ENCODE measurements around the gene DPP10. TPM values are rescaled to one million over a fixed set of nuclear protein-coding genes. Genes with fewer than 3 reads are reported as not detected.
"Not testable (repeated sequence)": the region's sequence is repeated elsewhere in the genome, so short reads cannot be mapped to it uniquely, and the experiment has no call there.

DPP10 gene
- total RNA-seq, 2 experiments from 2014 or later: not detected

- H3K4me3 Mint-ChIP-seq: no peak overlapping the region
- ChIA-PET POLR2A (no interaction called here), CTCF (no interaction called here)
- H3K36me3 Mint-ChIP-seq (ENCODE audit: low read depth): no peaks in the 10 kb centered on the region
- no peaks in the 10 kb centered on the region for H3K27me3 Mint-ChIP-seq
- intact Hi-C loops (cut with DNase I, micrococcal nuclease): no loop called here
- no peaks in the 10 kb centered on the region for H3K4me1 Mint-ChIP-seq
- DNase-seq (no peak), ATAC-seq (no peak)
- no peak overlapping the region for H3K27ac Mint-ChIP-seq
- no peaks in the 10 kb centered on the region for H3K9me3 Mint-ChIP-seq (ENCODE audit: low read depth)
Measured at GRCh38 chr2:114742245-114742644, 299.8 kb downstream of the DPP10 start.

GRCh38 chr2:114745700-114746099, 303.3 kb downstream of the DPP10 start:
- intact Hi-C loops (cut with DNase I, micrococcal nuclease): no loop called here
- Mint-ChIP-seq H3K4me3 (no peak overlapping the region), H3K4me1 (no peaks in the 10 kb centered on the region), H3K27ac (no peak overlapping the region), H3K9me3 (ENCODE audit: low read depth) (no peaks in the 10 kb centered on the region), H3K36me3 (ENCODE audit: low read depth) (no peaks in the 10 kb centered on the region), H3K27me3 (no peaks in the 10 kb centered on the region)
- CTCF ChIA-PET: no interaction called here
- ATAC-seq: no peak
- DNase-seq: no peak
- POLR2A ChIA-PET: no interaction called here

- H3K4me1 Mint-ChIP-seq; H3K9me3 Mint-ChIP-seq (ENCODE audit: low read depth); intact Hi-C loops (cut with DNase I, micrococcal nuclease); H3K27ac Mint-ChIP-seq; H3K36me3 Mint-ChIP-seq (ENCODE audit: low read depth); ATAC-seq; CTCF ChIA-PET; DNase-seq; POLR2A ChIA-PET; H3K27me3 Mint-ChIP-seq; H3K4me3 Mint-ChIP-seq: not testable (repeated sequence)
Measured at GRCh38 chr2:114748175-114748574, 305.7 kb downstream of the DPP10 start.

GRCh38 chr2:114752425-114752824, 310.0 kb downstream of the DPP10 start:
- no peaks in the 10 kb centered on the region for H3K4me1 Mint-ChIP-seq
- ATAC-seq: no peak
- intact Hi-C loops (cut with DNase I, micrococcal nuclease): no loop called here
- CTCF ChIA-PET: interaction anchor here (0.6 kb wide), 1 partner anchor 54 kb away, joined by 3 read pairs; no protein-coding TSS in a partner anchor
- no peaks in the 10 kb centered on the region for H3K36me3 Mint-ChIP-seq (ENCODE audit: low read depth)
- no peak for DNase-seq
- POLR2A ChIA-PET: no interaction called here
- H3K9me3 Mint-ChIP-seq (ENCODE audit: low read depth): peaks cover 2% of the 10 kb centered on the region
- no peak overlapping the region for H3K4me3 Mint-ChIP-seq
- H3K27me3 Mint-ChIP-seq: no peaks in the 10 kb centered on the region
- H3K27ac Mint-ChIP-seq: no peak overlapping the region

GRCh38 chr2:114753145-114753544, 310.7 kb downstream of the DPP10 start:
- intact Hi-C loops (cut with DNase I, micrococcal nuclease): no loop called here
- H3K4me3 Mint-ChIP-seq: no peak overlapping the region
- H3K27ac Mint-ChIP-seq: no peak overlapping the region
- ATAC-seq (no peak), DNase-seq (no peak)
- H3K27me3 Mint-ChIP-seq: no peaks in the 10 kb centered on the region
- POLR2A ChIA-PET: no interaction called here
- H3K36me3 Mint-ChIP-seq (ENCODE audit: low read depth): no peaks in the 10 kb centered on the region
- CTCF ChIA-PET: no interaction called here
- peaks cover 2% of the 10 kb centered on the region for H3K9me3 Mint-ChIP-seq (ENCODE audit: low read depth)
- no peaks in the 10 kb centered on the region for H3K4me1 Mint-ChIP-seq

- Mint-ChIP-seq H3K27me3 (no peaks in the 10 kb centered on the region), H3K36me3 (ENCODE audit: low read depth) (no peaks in the 10 kb centered on the region), H3K4me1 (no peaks in the 10 kb centered on the region), H3K9me3 (ENCODE audit: low read depth) (peaks cover 2% of the 10 kb centered on the region), H3K4me3 (no peak overlapping the region), H3K27ac (no peak overlapping the region)
- ChIA-PET CTCF (no interaction called here), POLR2A (no interaction called here)
- no peak for ATAC-seq
- no peak for DNase-seq
- intact Hi-C loops (cut with DNase I, micrococcal nuclease): no loop called here
Measured at GRCh38 chr2:114754907-114755563, 312.6 kb downstream of the DPP10 start.

- POLR2A ChIA-PET: no interaction called here
- H3K4me1 Mint-ChIP-seq: no peaks in the 10 kb centered on the region
- ATAC-seq (no peak), DNase-seq (no peak)
- no peaks in the 10 kb centered on the region for H3K27me3 Mint-ChIP-seq
- no peaks in the 10 kb centered on the region for H3K9me3 Mint-ChIP-seq (ENCODE audit: low read depth)
- no peak overlapping the region for H3K4me3 Mint-ChIP-seq
- no peak overlapping the region for H3K27ac Mint-ChIP-seq
- intact Hi-C loops (cut with DNase I, micrococcal nuclease): no loop called here
- CTCF ChIA-PET: no interaction called here
- H3K36me3 Mint-ChIP-seq (ENCODE audit: low read depth): no peaks in the 10 kb centered on the region
Measured at GRCh38 chr2:114762376-114762775, 319.9 kb downstream of the DPP10 start.

GRCh38 chr2:114762986-114763385, 320.5 kb downstream of the DPP10 start:
- Mint-ChIP-seq H3K4me1 (no peaks in the 10 kb centered on the region), H3K36me3 (ENCODE audit: low read depth) (no peaks in the 10 kb centered on the region), H3K9me3 (ENCODE audit: low read depth) (no peaks in the 10 kb centered on the region), H3K27me3 (no peaks in the 10 kb centered on the region), H3K27ac (no peak overlapping the region), H3K4me3 (no peak overlapping the region)
- POLR2A ChIA-PET: no interaction called here
- CTCF ChIA-PET: no interaction called here
- no peak for DNase-seq
- intact Hi-C loops (cut with DNase I, micrococcal nuclease): no loop called here
- no peak for ATAC-seq

- Mint-ChIP-seq H3K9me3 (ENCODE audit: low read depth) (no peaks in the 10 kb centered on the region), H3K4me1 (no peaks in the 10 kb centered on the region), H3K27ac (no peak overlapping the region), H3K27me3 (no peaks in the 10 kb centered on the region), H3K36me3 (ENCODE audit: low read depth) (no peaks in the 10 kb centered on the region), H3K4me3 (no peak overlapping the region)
- no peak for DNase-seq
- intact Hi-C loops (cut with DNase I, micrococcal nuclease): no loop called here
- CTCF ChIA-PET: no interaction called here
- no peak for ATAC-seq
- POLR2A ChIA-PET: no interaction called here
Measured at GRCh38 chr2:114769110-114769509, 326.7 kb downstream of the DPP10 start.

- Mint-ChIP-seq H3K9me3 (ENCODE audit: low read depth) (no peaks in the 10 kb centered on the region), H3K27ac (no peak overlapping the region), H3K27me3 (no peaks in the 10 kb centered on the region), H3K4me1 (no peaks in the 10 kb centered on the region), H3K36me3 (ENCODE audit: low read depth) (no peaks in the 10 kb centered on the region), H3K4me3 (no peak overlapping the region)
- ChIA-PET CTCF (no interaction called here), POLR2A (no interaction called here)
- no peak for DNase-seq
- intact Hi-C loops (cut with DNase I, micrococcal nuclease): no loop called here
- ATAC-seq: no peak
Measured at GRCh38 chr2:114769991-114770390, 327.6 kb downstream of the DPP10 start.

- CTCF ChIA-PET: no interaction called here
- POLR2A ChIA-PET: no interaction called here
- Mint-ChIP-seq H3K4me1 (no peaks in the 10 kb centered on the region), H3K4me3 (no peak overlapping the region), H3K9me3 (ENCODE audit: low read depth) (no peaks in the 10 kb centered on the region), H3K36me3 (ENCODE audit: low read depth) (no peaks in the 10 kb centered on the region), H3K27me3 (no peaks in the 10 kb centered on the region), H3K27ac (no peak overlapping the region)
- intact Hi-C loops (cut with DNase I, micrococcal nuclease): no loop called here
- ATAC-seq (no peak), DNase-seq (no peak)
Measured at GRCh38 chr2:114784046-114784445, 341.6 kb downstream of the DPP10 start.

- Mint-ChIP-seq H3K9me3 (ENCODE audit: low read depth) (no peaks in the 10 kb centered on the region), H3K27me3 (no peaks in the 10 kb centered on the region), H3K27ac (no peak overlapping the region), H3K4me1 (no peaks in the 10 kb centered on the region), H3K36me3 (ENCODE audit: low read depth) (no peaks in the 10 kb centered on the region), H3K4me3 (no peak overlapping the region)
- ATAC-seq (no peak), DNase-seq (no peak)
- ChIA-PET CTCF (no interaction called here), POLR2A (no interaction called here)
- intact Hi-C loops (cut with DNase I, micrococcal nuclease): no loop called here
Measured at GRCh38 chr2:114784890-114785583, 342.6 kb downstream of the DPP10 start.
